ENCODE measurements around the gene SMYD3. TPM values are rescaled to one million over a fixed set of nuclear protein-coding genes. Genes with fewer than 3 reads are reported as not detected.

Gene SMYD3
- total RNA-seq, 2 donors from 2014 or later, result 8.8 to 19.0 TPM

DNA sequence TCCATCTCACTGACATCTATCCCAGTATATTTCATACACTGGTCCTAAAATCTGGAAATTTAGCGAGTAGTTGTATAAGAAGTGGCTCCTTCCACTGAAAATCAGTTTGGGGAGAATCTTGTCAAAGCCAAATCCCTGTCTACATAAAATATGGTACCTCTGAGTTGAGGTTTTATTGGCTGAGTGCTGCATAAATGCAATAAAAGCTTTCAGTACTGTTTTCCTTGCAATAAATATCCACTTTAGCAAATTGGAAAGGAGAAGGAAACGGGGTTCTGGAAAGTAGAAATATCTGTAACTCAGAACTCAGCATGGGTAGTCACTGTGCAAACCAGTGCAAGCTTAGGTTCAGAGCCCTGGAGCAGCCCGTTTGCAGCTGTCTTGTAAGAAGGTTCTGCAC lies 580.2 kb downstream of the SMYD3 start:
- no peak for TF ChIP-seq CTCF (IDR thresholded peaks at IDR 0.05)
- no peaks in the 10 kb centered on the region for H3K27me3 ChIP-seq (replicated peaks; ENCODE audit: insufficient read depth)
- H3K4me1 ChIP-seq (ENCODE audit: control insufficient read depth in 1 of 2, low read depth in 2 of 2), result no peaks in the 10 kb centered on the region
- H3K27ac ChIP-seq, result no peak overlapping the region
- DNase-seq (ENCODE audit: low spot score) (no peak), ATAC-seq (ENCODE audit: insufficient number of reproducible peaks, low FRiP score, low read depth) (no peak)
- no peaks in the 10 kb centered on the region for H3K36me3 ChIP-seq
- no peaks in the 10 kb centered on the region for H3K9me3 ChIP-seq
- H3K4me3 ChIP-seq, result no peak overlapping the region

DNA sequence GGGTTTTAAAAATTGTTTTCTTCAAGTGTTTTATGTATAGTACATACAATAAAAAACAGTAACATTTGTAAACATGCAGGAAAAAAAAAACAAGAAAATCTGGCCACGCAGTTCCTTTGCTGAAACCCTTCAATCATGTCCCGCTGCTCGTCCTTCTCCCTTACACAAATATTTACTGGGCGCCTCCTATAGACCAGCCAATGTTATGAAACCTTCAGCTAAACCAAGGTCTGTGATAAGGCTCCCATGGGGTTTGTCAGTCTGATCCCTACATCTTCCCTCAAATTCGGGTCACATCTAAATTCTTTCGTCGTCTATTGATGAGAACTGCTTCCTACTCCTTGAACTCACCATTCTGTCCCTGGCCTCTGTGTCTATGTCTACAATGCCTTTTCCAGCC lies 583.9 kb downstream of the SMYD3 start:
- no peak for TF ChIP-seq CTCF (IDR thresholded peaks at IDR 0.05)
- Histone ChIP-seq H3K36me3 (no peaks in the 10 kb centered on the region), H3K4me1 (ENCODE audit: control insufficient read depth in 1 of 2, low read depth in 2 of 2) (no peaks in the 10 kb centered on the region), H3K27ac (no peak overlapping the region), H3K9me3 (no peaks in the 10 kb centered on the region), H3K27me3 (replicated peaks; ENCODE audit: insufficient read depth) (no peaks in the 10 kb centered on the region), H3K4me3 (no peak overlapping the region)
- DNase-seq (ENCODE audit: low spot score) (no peak), ATAC-seq (ENCODE audit: insufficient number of reproducible peaks, low FRiP score, low read depth) (no peak)

DNA sequence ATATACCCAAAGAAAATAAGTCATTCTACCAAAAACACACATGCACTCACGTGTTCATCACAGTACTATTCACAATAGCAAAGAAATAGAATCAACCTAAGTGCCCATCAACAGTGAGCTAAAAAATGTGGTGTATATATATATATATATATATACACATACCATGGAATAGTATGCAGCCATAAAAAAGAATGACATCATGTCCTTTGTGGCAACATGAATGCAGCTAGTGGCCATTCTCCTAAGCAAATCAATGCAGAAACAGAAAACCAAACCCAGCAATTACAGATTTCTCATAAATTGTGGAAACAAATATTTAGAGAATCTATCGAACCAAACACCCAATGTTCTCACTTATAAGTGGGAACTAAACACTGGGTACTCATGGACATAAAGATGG lies 585.7 kb downstream of the SMYD3 start:
- TF ChIP-seq CTCF (IDR thresholded peaks at IDR 0.05), result no peak
- Histone ChIP-seq H3K9me3 (no peaks in the 10 kb centered on the region), H3K27me3 (replicated peaks; ENCODE audit: insufficient read depth) (no peaks in the 10 kb centered on the region), H3K36me3 (no peaks in the 10 kb centered on the region), H3K4me3 (no peak overlapping the region), H3K4me1 (ENCODE audit: control insufficient read depth in 1 of 2, low read depth in 2 of 2) (no peaks in the 10 kb centered on the region), H3K27ac (no peak overlapping the region)
- ATAC-seq (ENCODE audit: insufficient number of reproducible peaks, low FRiP score, low read depth) (no peak), DNase-seq (ENCODE audit: low spot score) (no peak)

- Histone ChIP-seq H3K9me3 (no peaks in the 10 kb centered on the region), H3K4me3 (no peak overlapping the region), H3K36me3 (no peaks in the 10 kb centered on the region), H3K4me1 (ENCODE audit: control insufficient read depth in 1 of 2, low read depth in 2 of 2) (no peaks in the 10 kb centered on the region), H3K27me3 (replicated peaks; ENCODE audit: insufficient read depth) (no peaks in the 10 kb centered on the region), H3K27ac (no peak overlapping the region)
- DNase-seq (ENCODE audit: low spot score) (no peak), ATAC-seq (ENCODE audit: insufficient number of reproducible peaks, low FRiP score, low read depth) (no peak)
- TF ChIP-seq CTCF (IDR thresholded peaks at IDR 0.05), result no peak
Measured at GRCh38 chr1:245917403-245917802, 589.7 kb downstream of the SMYD3 start.

DNA sequence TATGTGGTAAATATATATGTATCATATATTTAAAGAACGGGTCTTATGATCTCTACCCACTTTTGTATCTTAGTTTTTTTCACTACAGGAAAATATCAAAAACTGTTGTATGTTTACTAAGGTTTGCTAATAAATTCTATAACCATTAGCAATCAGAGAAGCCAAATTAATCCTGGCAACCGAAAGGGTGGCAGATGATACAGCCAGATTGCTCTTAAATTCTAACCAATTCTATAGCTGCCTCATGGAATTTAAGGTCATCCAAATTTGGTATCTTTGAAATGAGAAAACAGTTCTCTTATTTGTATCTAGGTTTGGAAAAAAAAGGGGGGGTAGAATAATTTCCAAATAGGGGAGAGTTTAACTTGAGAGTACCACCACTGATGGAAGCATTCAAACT lies 591.2 kb downstream of the SMYD3 start:
- ATAC-seq (ENCODE audit: insufficient number of reproducible peaks, low FRiP score, low read depth), result no peak
- Histone ChIP-seq H3K27me3 (replicated peaks; ENCODE audit: insufficient read depth) (no peaks in the 10 kb centered on the region), H3K36me3 (no peaks in the 10 kb centered on the region), H3K4me3 (no peak overlapping the region), H3K4me1 (ENCODE audit: control insufficient read depth in 1 of 2, low read depth in 2 of 2) (no peaks in the 10 kb centered on the region), H3K27ac (no peak overlapping the region), H3K9me3 (no peaks in the 10 kb centered on the region)
- no peak for TF ChIP-seq CTCF (IDR thresholded peaks at IDR 0.05)
- no peak for DNase-seq (ENCODE audit: low spot score)
